ENCODE data around the gene RELA. TPM values are rescaled to one million over a fixed set of nuclear protein-coding genes. Genes with fewer than 3 reads are reported as not detected.

RELA gene
- total and polyA plus RNA-seq, 2 experiments from 2014 or later, result 18.5 to 22.8 TPM

GRCh38 chr11:65629579-65629978 lies 33.1 kb downstream of the RELA start:
- Mint-ChIP-seq H3K36me3 (ENCODE audit: low read depth) (peaks cover 41% of the 10 kb centered on the region), H3K27me3 (ENCODE audit: insufficient read depth, low read depth, poor library complexity) (peaks cover 7% of the 10 kb centered on the region), H3K4me1 (no peaks in the 10 kb centered on the region; the same call in 2 of the 3 replicates), H3K9me3 (no peaks in the 10 kb centered on the region), H3K27ac (no peak overlapping the region), H3K4me3 (no peak overlapping the region)
- no peak overlapping the region for H2AFZ ChIP-seq
- TF ChIP-seq ZNF462 (CRISPR knock-in tag; IDR thresholded peaks at IDR 0.05), result no peak
- TF ChIP-seq, protein P1, sequence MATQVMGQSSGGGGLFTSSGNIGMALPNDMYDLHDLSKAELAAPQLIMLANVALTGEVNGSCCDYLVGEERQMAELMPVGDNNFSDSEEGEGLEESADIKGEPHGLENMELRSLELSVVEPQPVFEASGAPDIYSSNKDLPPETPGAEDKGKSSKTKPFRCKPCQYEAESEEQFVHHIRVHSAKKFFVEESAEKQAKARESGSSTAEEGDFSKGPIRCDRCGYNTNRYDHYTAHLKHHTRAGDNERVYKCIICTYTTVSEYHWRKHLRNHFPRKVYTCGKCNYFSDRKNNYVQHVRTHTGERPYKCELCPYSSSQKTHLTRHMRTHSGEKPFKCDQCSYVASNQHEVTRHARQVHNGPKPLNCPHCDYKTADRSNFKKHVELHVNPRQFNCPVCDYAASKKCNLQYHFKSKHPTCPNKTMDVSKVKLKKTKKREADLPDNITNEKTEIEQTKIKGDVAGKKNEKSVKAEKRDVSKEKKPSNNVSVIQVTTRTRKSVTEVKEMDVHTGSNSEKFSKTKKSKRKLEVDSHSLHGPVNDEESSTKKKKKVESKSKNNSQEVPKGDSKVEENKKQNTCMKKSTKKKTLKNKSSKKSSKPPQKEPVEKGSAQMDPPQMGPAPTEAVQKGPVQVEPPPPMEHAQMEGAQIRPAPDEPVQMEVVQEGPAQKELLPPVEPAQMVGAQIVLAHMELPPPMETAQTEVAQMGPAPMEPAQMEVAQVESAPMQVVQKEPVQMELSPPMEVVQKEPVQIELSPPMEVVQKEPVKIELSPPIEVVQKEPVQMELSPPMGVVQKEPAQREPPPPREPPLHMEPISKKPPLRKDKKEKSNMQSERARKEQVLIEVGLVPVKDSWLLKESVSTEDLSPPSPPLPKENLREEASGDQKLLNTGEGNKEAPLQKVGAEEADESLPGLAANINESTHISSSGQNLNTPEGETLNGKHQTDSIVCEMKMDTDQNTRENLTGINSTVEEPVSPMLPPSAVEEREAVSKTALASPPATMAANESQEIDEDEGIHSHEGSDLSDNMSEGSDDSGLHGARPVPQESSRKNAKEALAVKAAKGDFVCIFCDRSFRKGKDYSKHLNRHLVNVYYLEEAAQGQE (IDR thresholded peaks at IDR 0.05; ENCODE audit: unreplicated experiment), result no peak
- TF ChIP-seq EZH2 (IDR thresholded peaks at IDR 0.05; ENCODE audit: low read depth, unreplicated experiment), result no peak
- TF ChIP-seq ZNF114 (CRISPR knock-in tag; IDR thresholded peaks at IDR 0.05), result no peak
- TF ChIP-seq JUNB (IDR thresholded peaks at IDR 0.05; ENCODE audit: unreplicated experiment), result no peak
- no peak for TF ChIP-seq NANOG (IDR thresholded peaks at IDR 0.05; ENCODE audit: borderline replicate concordance)
- TF ChIP-seq POLR2AphosphoS5 (IDR thresholded peaks at IDR 0.05; ENCODE audit: low read depth), result no peak
- TF ChIP-seq, protein P2, sequence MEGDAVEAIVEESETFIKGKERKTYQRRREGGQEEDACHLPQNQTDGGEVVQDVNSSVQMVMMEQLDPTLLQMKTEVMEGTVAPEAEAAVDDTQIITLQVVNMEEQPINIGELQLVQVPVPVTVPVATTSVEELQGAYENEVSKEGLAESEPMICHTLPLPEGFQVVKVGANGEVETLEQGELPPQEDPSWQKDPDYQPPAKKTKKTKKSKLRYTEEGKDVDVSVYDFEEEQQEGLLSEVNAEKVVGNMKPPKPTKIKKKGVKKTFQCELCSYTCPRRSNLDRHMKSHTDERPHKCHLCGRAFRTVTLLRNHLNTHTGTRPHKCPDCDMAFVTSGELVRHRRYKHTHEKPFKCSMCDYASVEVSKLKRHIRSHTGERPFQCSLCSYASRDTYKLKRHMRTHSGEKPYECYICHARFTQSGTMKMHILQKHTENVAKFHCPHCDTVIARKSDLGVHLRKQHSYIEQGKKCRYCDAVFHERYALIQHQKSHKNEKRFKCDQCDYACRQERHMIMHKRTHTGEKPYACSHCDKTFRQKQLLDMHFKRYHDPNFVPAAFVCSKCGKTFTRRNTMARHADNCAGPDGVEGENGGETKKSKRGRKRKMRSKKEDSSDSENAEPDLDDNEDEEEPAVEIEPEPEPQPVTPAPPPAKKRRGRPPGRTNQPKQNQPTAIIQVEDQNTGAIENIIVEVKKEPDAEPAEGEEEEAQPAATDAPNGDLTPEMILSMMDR (conservative IDR thresholded peaks at IDR 0.05; ENCODE audit: low read depth in 2 of 2), result no peak
- no peak for TF ChIP-seq EZH2phosphoT487 (IDR thresholded peaks at IDR 0.05; ENCODE audit: unreplicated experiment)
- TF ChIP-seq STAT1 (IDR thresholded peaks at IDR 0.05; ENCODE audit: unreplicated experiment), result no peak
- TF ChIP-seq CREB1 (CRISPR knock-in tag; IDR thresholded peaks at IDR 0.05; ENCODE audit: low read depth), result no peak
- TF ChIP-seq ETS1 (IDR thresholded peaks at IDR 0.05), result no peak
- no peak for TF ChIP-seq ZNF331 (CRISPR knock-in tag; IDR thresholded peaks at IDR 0.05; ENCODE audit: low read depth)
- DNase-seq (ENCODE audit: low spot score) (no peak), ATAC-seq (no peak)
- no peaks in the 10 kb centered on the region for H3K79me2 ChIP-seq (replicated peaks; ENCODE audit: insufficient read depth)
- peaks cover 8% of the 10 kb centered on the region for H3K36me3 ChIP-seq (ENCODE audit: insufficient read depth)
- no peaks in the 10 kb centered on the region for H3K9me2 ChIP-seq (ENCODE audit: insufficient read depth)
- H3F3A ChIP-seq (replicated peaks; ENCODE audit: low read depth), result no peaks in the 10 kb centered on the region; the same call in 1 of the 2 replicates
- no peaks in the 10 kb centered on the region for H3K4me1 ChIP-seq (ENCODE audit: insufficient read depth)
- no peak overlapping the region for H3K4me3 ChIP-seq
- H3K4me2 ChIP-seq, result no peak overlapping the region
- no peaks in the 10 kb centered on the region for H3K27me3 ChIP-seq (ENCODE audit: insufficient read depth)
- H3K27ac ChIP-seq (ENCODE audit: low read depth), result no peak overlapping the region
- H4K20me1 ChIP-seq (replicated peaks; ENCODE audit: insufficient read depth), result no peaks in the 10 kb centered on the region; the same call in 1 of the 2 replicates
